Measurements from ENCODE around the gene FOXP1. TPM values are rescaled to one million over a fixed set of nuclear protein-coding genes. Genes with fewer than 3 reads are reported as not detected.

The FOXP1 gene
- total and polyA plus RNA-seq, 2 of the 13 experiments (the other 11 are each of a cell fraction or from before 2014, with no cell fraction given), result 40.4 to 59.0 TPM

- TF ChIP-seq, protein P1, sequence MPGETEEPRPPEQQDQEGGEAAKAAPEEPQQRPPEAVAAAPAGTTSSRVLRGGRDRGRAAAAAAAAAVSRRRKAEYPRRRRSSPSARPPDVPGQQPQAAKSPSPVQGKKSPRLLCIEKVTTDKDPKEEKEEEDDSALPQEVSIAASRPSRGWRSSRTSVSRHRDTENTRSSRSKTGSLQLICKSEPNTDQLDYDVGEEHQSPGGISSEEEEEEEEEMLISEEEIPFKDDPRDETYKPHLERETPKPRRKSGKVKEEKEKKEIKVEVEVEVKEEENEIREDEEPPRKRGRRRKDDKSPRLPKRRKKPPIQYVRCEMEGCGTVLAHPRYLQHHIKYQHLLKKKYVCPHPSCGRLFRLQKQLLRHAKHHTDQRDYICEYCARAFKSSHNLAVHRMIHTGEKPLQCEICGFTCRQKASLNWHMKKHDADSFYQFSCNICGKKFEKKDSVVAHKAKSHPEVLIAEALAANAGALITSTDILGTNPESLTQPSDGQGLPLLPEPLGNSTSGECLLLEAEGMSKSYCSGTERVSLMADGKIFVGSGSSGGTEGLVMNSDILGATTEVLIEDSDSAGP (CRISPR knock-in tag; IDR thresholded peaks at IDR 0.05; ENCODE audit: borderline replicate concordance), result 0 out of 2 replicates have a peak, but pooled peaks have one; percentile 19
- TF ChIP-seq SKI (IDR thresholded peaks at IDR 0.05; ENCODE audit: partially characterized antibody) (no peak), POLR2AphosphoS5 (IDR thresholded peaks at IDR 0.05; ENCODE audit: low read depth, low read length) (peak; percentile 69), CERS6 (CRISPR knock-in tag; IDR thresholded peaks at IDR 0.05) (no peak), PHF8 (CRISPR knock-in tag; IDR thresholded peaks at IDR 0.05) (peak; percentile 33; the same call in 1 of the 2 replicates), HDAC2 (CRISPR knock-in tag; IDR thresholded peaks at IDR 0.05) (0 out of 2 replicates have a peak, but pooled peaks have one; percentile 27), HNF4G (IDR thresholded peaks at IDR 0.05; ENCODE audit: borderline replicate concordance, low read depth, low read length) (no peak), HNF4G (CRISPR knock-in tag; IDR thresholded peaks at IDR 0.05; ENCODE audit: borderline replicate concordance, low read depth) (no peak), ZNF557 (CRISPR knock-in tag; IDR thresholded peaks at IDR 0.05) (peak; percentile 71; the same call in 1 of the 2 replicates), XRCC5 (optimal IDR thresholded peaks at IDR 0.05; ENCODE audit: low read length) (no peak), ZNF772 (CRISPR knock-in tag; IDR thresholded peaks at IDR 0.05) (no peak; the same call in 1 of the 2 replicates), ELF1 (CRISPR knock-in tag; IDR thresholded peaks at IDR 0.05) (no peak), ARHGAP35 (CRISPR knock-in tag; IDR thresholded peaks at IDR 0.05; ENCODE audit: borderline replicate concordance) (peak; percentile 19; the same call in 1 of the 2 replicates), RBFOX2 (IDR thresholded peaks at IDR 0.05; ENCODE audit: low read depth, low read length) (peak; percentile 51), CBX5 (CRISPR knock-in tag; IDR thresholded peaks at IDR 0.05; ENCODE audit: borderline replicate concordance) (peak; percentile 63; the same call in 1 of the 2 replicates), ZNF101 (CRISPR knock-in tag; IDR thresholded peaks at IDR 0.05; ENCODE audit: borderline replicate concordance, low read depth) (0 out of 2 replicates have a peak, but pooled peaks have one; percentile 21), TRIM24 (CRISPR knock-in tag; IDR thresholded peaks at IDR 0.05) (0 out of 2 replicates have a peak, but pooled peaks have one; percentile 32), HDAC1 (CRISPR knock-in tag; IDR thresholded peaks at IDR 0.05) (no peak; the same call in 1 of the 2 replicates), CENPX (CRISPR knock-in tag; IDR thresholded peaks at IDR 0.05) (no peak)
- TF ChIP-seq, protein P2, sequence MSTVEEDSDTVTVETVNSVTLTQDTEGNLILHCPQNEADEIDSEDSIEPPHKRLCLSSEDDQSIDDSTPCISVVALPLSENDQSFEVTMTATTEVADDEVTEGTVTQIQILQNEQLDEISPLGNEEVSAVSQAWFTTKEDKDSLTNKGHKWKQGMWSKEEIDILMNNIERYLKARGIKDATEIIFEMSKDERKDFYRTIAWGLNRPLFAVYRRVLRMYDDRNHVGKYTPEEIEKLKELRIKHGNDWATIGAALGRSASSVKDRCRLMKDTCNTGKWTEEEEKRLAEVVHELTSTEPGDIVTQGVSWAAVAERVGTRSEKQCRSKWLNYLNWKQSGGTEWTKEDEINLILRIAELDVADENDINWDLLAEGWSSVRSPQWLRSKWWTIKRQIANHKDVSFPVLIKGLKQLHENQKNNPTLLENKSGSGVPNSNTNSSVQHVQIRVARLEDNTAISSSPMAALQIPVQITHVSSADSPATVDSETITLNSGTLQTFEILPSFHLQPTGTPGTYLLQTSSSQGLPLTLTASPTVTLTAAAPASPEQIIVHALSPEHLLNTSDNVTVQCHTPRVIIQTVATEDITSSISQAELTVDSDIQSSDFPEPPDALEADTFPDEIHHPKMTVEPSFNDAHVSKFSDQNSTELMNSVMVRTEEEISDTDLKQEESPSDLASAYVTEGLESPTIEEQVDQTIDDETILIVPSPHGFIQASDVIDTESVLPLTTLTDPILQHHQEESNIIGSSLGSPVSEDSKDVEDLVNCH (CRISPR knock-in tag; IDR thresholded peaks at IDR 0.05), result no peak
- TF ChIP-seq, protein P3, sequence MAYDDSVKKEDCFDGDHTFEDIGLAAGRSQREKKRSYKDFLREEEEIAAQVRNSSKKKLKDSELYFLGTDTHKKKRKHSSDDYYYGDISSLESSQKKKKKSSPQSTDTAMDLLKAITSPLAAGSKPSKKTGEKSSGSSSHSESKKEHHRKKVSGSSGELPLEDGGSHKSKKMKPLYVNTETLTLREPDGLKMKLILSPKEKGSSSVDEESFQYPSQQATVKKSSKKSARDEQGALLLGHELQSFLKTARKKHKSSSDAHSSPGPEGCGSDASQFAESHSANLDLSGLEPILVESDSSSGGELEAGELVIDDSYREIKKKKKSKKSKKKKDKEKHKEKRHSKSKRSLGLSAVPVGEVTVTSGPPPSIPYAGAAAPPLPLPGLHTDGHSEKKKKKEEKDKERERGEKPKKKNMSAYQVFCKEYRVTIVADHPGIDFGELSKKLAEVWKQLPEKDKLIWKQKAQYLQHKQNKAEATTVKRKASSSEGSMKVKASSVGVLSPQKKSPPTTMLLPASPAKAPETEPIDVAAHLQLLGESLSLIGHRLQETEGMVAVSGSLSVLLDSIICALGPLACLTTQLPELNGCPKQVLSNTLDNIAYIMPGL (CRISPR knock-in tag; IDR thresholded peaks at IDR 0.05; ENCODE audit: borderline replicate concordance in 1 of 2, low read depth in 1 of 2), result peak in 1 of 2 experiments; percentile 47; a peak in 2 of 4 replicates
- TF ChIP-seq, protein P4, sequence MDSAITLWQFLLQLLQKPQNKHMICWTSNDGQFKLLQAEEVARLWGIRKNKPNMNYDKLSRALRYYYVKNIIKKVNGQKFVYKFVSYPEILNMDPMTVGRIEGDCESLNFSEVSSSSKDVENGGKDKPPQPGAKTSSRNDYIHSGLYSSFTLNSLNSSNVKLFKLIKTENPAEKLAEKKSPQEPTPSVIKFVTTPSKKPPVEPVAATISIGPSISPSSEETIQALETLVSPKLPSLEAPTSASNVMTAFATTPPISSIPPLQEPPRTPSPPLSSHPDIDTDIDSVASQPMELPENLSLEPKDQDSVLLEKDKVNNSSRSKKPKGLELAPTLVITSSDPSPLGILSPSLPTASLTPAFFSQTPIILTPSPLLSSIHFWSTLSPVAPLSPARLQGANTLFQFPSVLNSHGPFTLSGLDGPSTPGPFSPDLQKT (CRISPR knock-in tag; IDR thresholded peaks at IDR 0.05; ENCODE audit: borderline replicate concordance), result no peak
Measured at GRCh38 chr3:71063773-71064290, 519.7 kb downstream of the FOXP1 start (continued).
